ENCODE measurements around the gene SLC25A51.

- TF ChIP-seq PPARA (CRISPR knock-in tag; IDR thresholded peaks at IDR 0.05; ENCODE audit: borderline replicate concordance) (no peak), ZNF565 (CRISPR knock-in tag; conservative IDR thresholded peaks at IDR 0.05; ENCODE audit: low read depth) (no peak), CREB5 (CRISPR knock-in tag; IDR thresholded peaks at IDR 0.05; ENCODE audit: low read depth) (no peak), ZFP30 (CRISPR knock-in tag; IDR thresholded peaks at IDR 0.05) (no peak), ZNF8 (CRISPR knock-in tag; IDR thresholded peaks at IDR 0.05) (no peak)
Observed at GRCh38 chr9:37943345-37944265, 39.7 kb upstream of the SLC25A51 start.

All from SK-N-SH treated with all-trans-retinoic acid at 6 μM for 48 hours (cell line).